Eye (tissue), 1 donor: ENCODE data around the gene FOXB2.
A peak's percentile ranks its signal among the peaks of the same experiment; 100 is the strongest.
"Not testable (repeated sequence)": the region's sequence is repeated elsewhere in the genome, so short reads cannot be mapped to it uniquely, and the experiment has no call there.

ENCODE experiments used
- DNase-seq: peaks from one replicate; pipeline ENCODE4 v3.0.0-alpha.2; 2015

FOXB2 gene

GRCh38 chr9:77019236-77019925, at the start of gene FOXB2:
Gene FOXB2 (plus strand): TSS chr9:77019655. CDS start chr9:77019655, 0 bp downstream.
- peak; percentile 68 for DNase-seq

- DNase-seq = no peak
These were observed 49.7 kb upstream of the FOXB2 start for GRCh38 chr9:76969716-76970115.

GRCh38 chr9:76978831-76979230, 40.6 kb upstream of the FOXB2 start:
- not testable (repeated sequence) for DNase-seq

- no peak for DNase-seq
These were observed 38.9 kb upstream of the FOXB2 start for GRCh38 chr9:76980566-76980965.

GRCh38 chr9:76984486-76984885, 35.0 kb upstream of the FOXB2 start:
- no peak for DNase-seq

- no peak for DNase-seq
These were observed 33.9 kb upstream of the FOXB2 start for GRCh38 chr9:76985581-76985980.

- no peak for DNase-seq
These were observed 31.8 kb upstream of the FOXB2 start for GRCh38 chr9:76987594-76988200.

GRCh38 chr9:76988941-76989340, 30.5 kb upstream of the FOXB2 start:
- DNase-seq = no peak

GRCh38 chr9:76989501-76989900, 30.0 kb upstream of the FOXB2 start:
- DNase-seq = no peak

- DNase-seq = peak; percentile 52
These were observed 22.8 kb upstream of the FOXB2 start for GRCh38 chr9:76996700-76997099.

GRCh38 chr9:76999261-76999660, 20.2 kb upstream of the FOXB2 start:
- DNase-seq = no peak

- DNase-seq = no peak
These were observed 19.1 kb upstream of the FOXB2 start for GRCh38 chr9:77000330-77000729.

- DNase-seq = no peak
These were observed 16.1 kb upstream of the FOXB2 start for GRCh38 chr9:77003366-77003765.

GRCh38 chr9:77005216-77005615, 14.2 kb upstream of the FOXB2 start:
- DNase-seq = no peak

GRCh38 chr9:77010527-77010926, 8.9 kb upstream of the FOXB2 start:
- peak; percentile 3 for DNase-seq

- peak; percentile 92 for DNase-seq
These were observed 7.3 kb upstream of the FOXB2 start for GRCh38 chr9:77011973-77012821.

GRCh38 chr9:77013206-77013931, 6.1 kb upstream of the FOXB2 start:
- DNase-seq = peak; percentile 54

- DNase-seq = peak; percentile 63
These were observed 5.4 kb upstream of the FOXB2 start for GRCh38 chr9:77013932-77014596.

GRCh38 chr9:77014597-77015263, 4.7 kb upstream of the FOXB2 start:
- no peak for DNase-seq

GRCh38 chr9:77015327-77016048, 4.0 kb upstream of the FOXB2 start:
- DNase-seq = peak; percentile 58

GRCh38 chr9:77016121-77016525, 3.3 kb upstream of the FOXB2 start:
- DNase-seq = peak; percentile 62
